HG03060 (cell line): ENCODE data around the gene ADORA2A.
A peak's percentile ranks its signal among the peaks of the same experiment; 100 is the strongest.

Experiments
- ATAC-seq: cut with Tn5 transposase; IDR thresholded peaks from one replicate; pipeline ENCODE4 v1.9.1; 2021; ENCODE audit warnings: low read depth, moderate number of reproducible peaks; ENCODE audit not compliant: unreplicated experiment

The ADORA2A gene

GRCh38 chr22:24430431-24431308 lies 3.3 kb downstream of the ADORA2A start:
- ATAC-seq: no peak

- no peak for ATAC-seq
These were observed 4.1 kb downstream of the ADORA2A start for GRCh38 chr22:24431309-24432034.

GRCh38 chr22:24432059-24432853 lies 4.9 kb downstream of the ADORA2A start:
- ATAC-seq: no peak

- ATAC-seq: no peak
These were observed 5.8 kb downstream of the ADORA2A start for GRCh38 chr22:24433001-24433827.

GRCh38 chr22:24433828-24434470 lies 6.5 kb downstream of the ADORA2A start:
- peak; percentile 52 for ATAC-seq

- peak; percentile 35 for ATAC-seq
These were observed 7.3 kb downstream of the ADORA2A start for GRCh38 chr22:24434471-24435322.

- no peak for ATAC-seq
These were observed 7.9 kb downstream of the ADORA2A start for GRCh38 chr22:24435323-24435645.

GRCh38 chr22:24435861-24436371 lies 8.5 kb downstream of the ADORA2A start:
- ATAC-seq: no peak

GRCh38 chr22:24436553-24436952 lies 9.2 kb downstream of the ADORA2A start:
- no peak for ATAC-seq

GRCh38 chr22:24437091-24437490 lies 9.7 kb downstream of the ADORA2A start:
- no peak for ATAC-seq

GRCh38 chr22:24437741-24438328 lies 10.4 kb downstream of the ADORA2A start:
- no peak for ATAC-seq

GRCh38 chr22:24440270-24440717 lies 12.9 kb downstream of the ADORA2A start:
- ATAC-seq: no peak

- ATAC-seq: no peak
These were observed 13.5 kb downstream of the ADORA2A start for GRCh38 chr22:24440718-24441405.

GRCh38 chr22:24441406-24442351 lies 14.3 kb downstream of the ADORA2A start:
- no peak for ATAC-seq

GRCh38 chr22:24442352-24442744 lies 14.9 kb downstream of the ADORA2A start:
- ATAC-seq: no peak

GRCh38 chr22:24443668-24444067 lies 16.3 kb downstream of the ADORA2A start:
- no peak for ATAC-seq
